ENCODE measurements around the gene CRPPA.

GRCh38 chr7:16460789-16461493 is 39.6 kb upstream of the CRPPA start:
- no peak for TF ChIP-seq CTCF (IDR thresholded peaks at IDR 0.05; ENCODE audit: low read depth, low read length)
- TF ChIP-seq POLR2A (IDR thresholded peaks at IDR 0.05; ENCODE audit: extremely low read depth, insufficient read length) = no peak
- no peak for TF ChIP-seq MYC (IDR thresholded peaks at IDR 0.05; ENCODE audit: low read depth, low read length)
- TF ChIP-seq MAX (IDR thresholded peaks at IDR 0.05; ENCODE audit: low read depth, low read length) = no peak
